Measurements from ENCODE around the gene THAP7.

Gene THAP7

DNA sequence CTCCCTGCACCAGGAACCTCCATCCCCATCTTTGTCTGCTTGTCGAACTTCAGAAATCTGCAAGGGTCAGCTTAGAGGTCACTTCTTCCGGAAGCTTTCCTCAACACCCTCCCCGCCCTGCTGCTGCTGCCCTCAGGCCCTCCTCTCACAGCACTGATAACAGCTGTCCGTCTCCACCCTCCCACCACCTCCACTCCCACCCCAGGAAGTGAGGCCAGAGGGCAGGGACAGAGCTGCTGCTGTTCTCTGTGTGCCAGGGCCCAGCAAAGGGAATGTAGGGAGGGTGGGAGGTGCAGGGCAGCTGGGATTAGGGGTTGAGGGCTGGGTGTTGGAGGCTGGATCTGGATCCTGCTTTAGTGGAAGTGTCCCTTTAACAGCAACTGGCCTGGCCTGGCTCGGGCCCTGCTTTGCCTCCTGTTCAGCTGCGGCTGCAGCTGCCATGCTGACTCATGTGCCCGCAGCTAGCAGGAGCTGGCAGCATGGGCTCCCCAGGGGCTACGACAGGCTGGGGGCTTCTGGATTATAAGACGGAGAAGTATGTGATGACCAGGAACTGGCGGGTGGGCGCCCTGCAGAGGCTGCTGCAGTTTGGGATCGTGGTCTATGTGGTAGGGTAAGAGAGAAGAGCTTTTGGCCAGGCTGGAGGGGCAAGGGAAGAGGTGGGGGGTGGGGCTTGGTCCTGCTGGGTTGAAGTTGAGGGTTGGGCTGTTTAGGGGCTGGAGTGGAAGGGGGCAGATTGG lies 13.0 kb upstream of the THAP7 start, which contains the start of gene P2RX6:
P2RX6 (plus strand) TSS at position 440 of the 740 bp plus-strand sequence; CDS start at position 450, 10 bp downstream.
- H3K4me1 ChIP-seq (ENCODE audit: control insufficient read depth, low read length), result peaks cover 21% of the 10 kb centered on the region
- H3K27ac ChIP-seq (ENCODE audit: low read depth, low read length), result no peak within 1 kb of the TSS
- TF ChIP-seq EZH2phosphoT487 (IDR thresholded peaks at IDR 0.05; ENCODE audit: borderline replicate concordance, low read length), result no peak
- TF ChIP-seq CTCF (IDR thresholded peaks at IDR 0.05; ENCODE audit: low read depth, low read length, poor library complexity, severe bottlenecking), result no peak
- H3K4me2 ChIP-seq (ENCODE audit: low read length), result peak within 1 kb of the TSS; percentile 90
- no peaks in the 10 kb centered on the region for H4K20me1 ChIP-seq (ENCODE audit: control insufficient read depth, insufficient read depth, low read depth, low read length)
- no peaks in the 10 kb centered on the region for H3F3A ChIP-seq (ENCODE audit: control insufficient read depth, insufficient read depth)
- H3K9me3 ChIP-seq (ENCODE audit: control insufficient read depth, insufficient read depth, low read length), result no peaks in the 10 kb centered on the region
- H3K4me3 ChIP-seq (ENCODE audit: low read length), result peak within 1 kb of the TSS; percentile 73
- no peaks in the 10 kb centered on the region for H3K9me2 ChIP-seq (replicated peaks; ENCODE audit: control insufficient read depth, low read length)
- H3K36me3 ChIP-seq (ENCODE audit: control insufficient read depth, low read length), result no peaks in the 10 kb centered on the region
- H3K79me2 ChIP-seq (ENCODE audit: control insufficient read depth, low read length), result no peaks in the 10 kb centered on the region
- peaks cover 11% of the 10 kb centered on the region; the same call in 1 of the 2 replicates for H3K27me3 ChIP-seq (ENCODE audit: control insufficient read depth, low read length)

GRCh38 chr22:21014202-21014725 lies 12.3 kb upstream of the THAP7 start:
- H3K4me1 ChIP-seq (ENCODE audit: control insufficient read depth, low read length), result peaks cover 21% of the 10 kb centered on the region
- H3F3A ChIP-seq (ENCODE audit: control insufficient read depth, insufficient read depth), result no peaks in the 10 kb centered on the region
- H3K36me3 ChIP-seq (ENCODE audit: control insufficient read depth, low read length), result no peaks in the 10 kb centered on the region
- no peaks in the 10 kb centered on the region for H3K9me2 ChIP-seq (replicated peaks; ENCODE audit: control insufficient read depth, low read length)
- H3K27ac ChIP-seq (ENCODE audit: low read depth, low read length), result no peak overlapping the region
- peak overlapping the region; percentile 90 for H3K4me2 ChIP-seq (ENCODE audit: low read length)
- TF ChIP-seq CTCF (IDR thresholded peaks at IDR 0.05; ENCODE audit: low read depth, low read length, poor library complexity, severe bottlenecking), result no peak
- peak overlapping the region; percentile 73 for H3K4me3 ChIP-seq (ENCODE audit: low read length)
- peaks cover 11% of the 10 kb centered on the region; the same call in 1 of the 2 replicates for H3K27me3 ChIP-seq (ENCODE audit: control insufficient read depth, low read length)
- H3K9me3 ChIP-seq (ENCODE audit: control insufficient read depth, insufficient read depth, low read length), result no peaks in the 10 kb centered on the region
- H4K20me1 ChIP-seq (ENCODE audit: control insufficient read depth, insufficient read depth, low read depth, low read length), result no peaks in the 10 kb centered on the region
- H3K79me2 ChIP-seq (ENCODE audit: control insufficient read depth, low read length), result no peaks in the 10 kb centered on the region

DNA sequence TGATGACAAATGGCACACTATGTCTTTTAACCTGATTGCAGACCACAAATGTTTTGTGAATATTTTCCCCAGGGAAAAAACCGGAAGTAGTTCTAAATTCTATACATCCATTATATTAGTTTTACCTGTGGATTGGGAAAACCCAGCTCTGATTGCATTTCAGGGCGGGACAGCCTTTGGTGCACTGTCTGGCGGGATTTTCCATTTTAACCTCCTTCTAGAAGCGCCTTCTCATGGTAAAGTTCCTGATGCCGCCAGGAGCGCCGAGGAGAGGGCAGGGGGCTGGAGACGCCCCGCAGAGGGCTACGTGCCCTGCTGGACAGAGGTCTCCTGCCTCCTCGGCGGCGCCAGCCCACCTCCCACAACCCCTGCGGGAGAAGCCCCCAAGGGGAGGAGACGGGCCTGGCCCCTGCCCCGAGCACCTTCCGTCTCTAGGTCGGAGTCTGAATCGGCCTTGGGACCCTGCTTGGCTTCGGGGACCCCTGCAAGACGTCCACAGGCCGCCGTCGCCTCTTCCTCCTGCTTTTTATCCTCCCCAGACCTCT lies 11.8 kb upstream of the THAP7 start:
- Histone ChIP-seq H3K36me3 (ENCODE audit: control insufficient read depth, low read length) (no peaks in the 10 kb centered on the region), H3F3A (ENCODE audit: control insufficient read depth, insufficient read depth) (no peaks in the 10 kb centered on the region), H4K20me1 (ENCODE audit: control insufficient read depth, insufficient read depth, low read depth, low read length) (no peaks in the 10 kb centered on the region), H3K9me3 (ENCODE audit: control insufficient read depth, insufficient read depth, low read length) (no peaks in the 10 kb centered on the region), H3K4me3 (ENCODE audit: low read length) (peak overlapping the region; percentile 73), H3K27me3 (ENCODE audit: control insufficient read depth, low read length) (peaks cover 11% of the 10 kb centered on the region; the same call in 1 of the 2 replicates), H3K4me1 (ENCODE audit: control insufficient read depth, low read length) (peaks cover 21% of the 10 kb centered on the region), H3K79me2 (ENCODE audit: control insufficient read depth, low read length) (no peaks in the 10 kb centered on the region), H3K4me2 (ENCODE audit: low read length) (peak overlapping the region; percentile 90), H3K9me2 (replicated peaks; ENCODE audit: control insufficient read depth, low read length) (no peaks in the 10 kb centered on the region), H3K27ac (ENCODE audit: low read depth, low read length) (no peak overlapping the region)
- TF ChIP-seq EZH2phosphoT487 (IDR thresholded peaks at IDR 0.05; ENCODE audit: borderline replicate concordance, low read length), result no peak
- no peak for TF ChIP-seq CTCF (IDR thresholded peaks at IDR 0.05; ENCODE audit: low read depth, low read length, poor library complexity, severe bottlenecking)
